H1 (cell line): ENCODE data around the gene C2orf42. TPM values are rescaled to one million over a fixed set of nuclear protein-coding genes. Genes with fewer than 3 reads are reported as not detected.

Source experiments
- CTCF ChIA-PET: fragments of 300-600 bp; sonication (Branson Sonifier 250); formaldehyde crosslinking; loops from one replicate; lab custom pipeline; 2021; ENCODE audit not compliant: partially characterized antibody; lab: Charles Lee
- POLR2A ChIA-PET: fragments of 300-600 bp; sonication (Branson Sonifier 250); formaldehyde crosslinking; loops from one replicate; lab custom pipeline; 2021; ENCODE audit warnings: inconsistent platforms; ENCODE audit not compliant: partially characterized antibody; lab: Charles Lee
- DNase-seq, 2 experiments: peaks; one replicate each; pipeline versions ENCODE4 v3.0.0 to v3.0.0-alpha.2; 2010 to 2022; ENCODE audit warnings: low spot score in 2 of 2, low read depth in 1 of 2, mixed read lengths in 1 of 2
- FAIRE-seq: peaks from 2 replicates; lab custom pipeline; 2011; peaks lifted over from hg19 to GRCh38; lab: Jason Lieb, UNC
- H2AFZ ChIP-seq: 2 replicates; pipeline ENCODE4 v1.8.1; 2012; ENCODE audit warnings: low read length, inconsistent platforms
- H2AK5ac ChIP-seq: 2 replicates; pipeline ENCODE4 v1.6.1; 2013; ENCODE audit warnings: low read depth, low read length
- H2BK120ac ChIP-seq: replicated peaks from 2 replicates; pipeline ENCODE3; 2013; ENCODE audit warnings: low read depth, low read length, inconsistent platforms
- H2BK12ac ChIP-seq: 2 replicates; pipeline ENCODE4 v1.6.1; 2013; ENCODE audit warnings: low read depth, low read length
- H2BK15ac ChIP-seq: 2 replicates; pipeline ENCODE4 v1.6.1; 2013; ENCODE audit warnings: low read length
- H2BK20ac ChIP-seq: 2 replicates; pipeline ENCODE4 v1.6.1; 2013; ENCODE audit warnings: low read length
- H2BK5ac ChIP-seq: 2 replicates; pipeline ENCODE4 v1.6.1; 2013; ENCODE audit warnings: low read depth, low read length
- H3K14ac ChIP-seq: 2 replicates; pipeline ENCODE4 v1.6.1; 2013; ENCODE audit warnings: inconsistent platforms; ENCODE audit not compliant: insufficient read length
- H3K18ac ChIP-seq: 2 replicates; pipeline ENCODE4 v1.6.1; 2013; ENCODE audit warnings: low read length; ENCODE audit errors: extremely low read depth
- H3K23ac ChIP-seq: 2 replicates; pipeline ENCODE4 v1.6.1; 2013; ENCODE audit warnings: inconsistent platforms; ENCODE audit not compliant: insufficient read length
- H3K23me2 ChIP-seq: 2 replicates; pipeline ENCODE4 v1.6.1; 2013; ENCODE audit warnings: low read depth, low read length
- H3K27ac ChIP-seq: 2 replicates; pipeline ENCODE4 v1.6.1; 2011; ENCODE audit warnings: low read depth, low read length, inconsistent platforms
- H3K27me3 ChIP-seq, 4 experiments: replicated peaks in 1 of 4; 1 replicate in 1 of 4; 2 replicates in 3 of 4; pipeline versions ENCODE4 v1.6.1 to v1.8.1; 2011 to 2013; ENCODE audit warnings: low read length in 3 of 4, mild to moderate bottlenecking in 3 of 4, inconsistent platforms in 2 of 4, mixed read lengths in 2 of 4, moderate library complexity in 1 of 4; ENCODE audit not compliant: control insufficient read depth in 3 of 4, insufficient read depth in 3 of 4; ENCODE audit errors: extremely low read depth in 1 of 4
- H3K36me3 ChIP-seq, 4 experiments: 2 replicates each; pipeline versions ENCODE4 v1.6.1 to v1.8.1; 2011 to 2013; ENCODE audit warnings: mild to moderate bottlenecking in 4 of 4, low read length in 3 of 4, moderate library complexity in 2 of 4, control low read depth in 1 of 4, inconsistent platforms in 1 of 4; ENCODE audit not compliant: insufficient read depth in 4 of 4, control insufficient read depth in 2 of 4
- H3K4ac ChIP-seq: replicated peaks from 2 replicates; pipeline ENCODE3; 2013; ENCODE audit warnings: low read length, low read depth, mixed read lengths, inconsistent platforms; ENCODE audit not compliant: insufficient read length
- H3K4me1 ChIP-seq, 4 experiments: replicated peaks in 1 of 4; 1 replicate in 1 of 4; 2 replicates in 3 of 4; pipeline versions ENCODE4 v1.6.1 to v1.8.1; 2011 to 2013; ENCODE audit warnings: low read length in 3 of 4, inconsistent platforms in 2 of 4, mixed read lengths in 1 of 4; ENCODE audit not compliant: insufficient read depth in 4 of 4, control insufficient read depth in 3 of 4
- H3K4me2 ChIP-seq, 2 experiments: 2 replicates each; pipeline versions ENCODE4 v1.6.1 to v1.8.1; 2011 to 2013; ENCODE audit warnings: low read depth in 2 of 2, low read length in 2 of 2, control low read depth in 1 of 2, inconsistent platforms in 1 of 2, mild to moderate bottlenecking in 1 of 2; ENCODE audit not compliant: insufficient read depth in 1 of 2
- H3K4me3 ChIP-seq, 4 experiments: fragments of 200-600, 300-600 bp in 1 of 4; sonication (generic), shearing (Covaris generic), sonication (Bioruptor Twin) in 1 of 4; 2 replicates each; pipeline versions ENCODE4 v1.5.1 to v1.8.1; 2011 to 2016; ENCODE audit warnings: low read length in 4 of 4, low read depth in 3 of 4, control low read depth in 2 of 4, inconsistent platforms in 2 of 4, mild to moderate bottlenecking in 2 of 4, mixed read lengths in 1 of 4, moderate library complexity in 1 of 4; ENCODE audit not compliant: insufficient read depth in 2 of 4; ENCODE audit errors: extremely low read depth in 1 of 4
- H3K56ac ChIP-seq: replicated peaks from 2 replicates; pipeline ENCODE3; 2013; ENCODE audit warnings: low read depth, mild to moderate bottlenecking, mixed read lengths, low read length, inconsistent platforms; ENCODE audit not compliant: insufficient read length
- H3K79me1 ChIP-seq: 2 replicates; pipeline ENCODE4 v1.6.1; 2013; ENCODE audit warnings: low read depth, low read length, control low read depth
- H3K79me2 ChIP-seq, 2 experiments: 2 replicates each; pipeline versions ENCODE4 v1.6.1 to v1.8.1; 2012 to 2013; ENCODE audit warnings: low read length in 2 of 2, mild to moderate bottlenecking in 2 of 2, inconsistent platforms in 1 of 2; ENCODE audit not compliant: insufficient read depth in 2 of 2, control insufficient read depth in 1 of 2
- H3K9ac ChIP-seq, 4 experiments: replicated peaks in 1 of 4; 1 replicate in 1 of 4; 2 replicates in 3 of 4; pipeline versions ENCODE4 v1.6.1 to v1.8.1; 2011 to 2013; ENCODE audit warnings: low read depth in 3 of 4, low read length in 3 of 4, control low read depth in 2 of 4, mild to moderate bottlenecking in 2 of 4, moderate library complexity in 2 of 4, inconsistent platforms in 1 of 4; ENCODE audit errors: extremely low read depth in 1 of 4
- H3K9me3 ChIP-seq, 2 experiments: 2 replicates each; pipeline versions ENCODE4 v1.6.1 to v1.8.1; 2012 to 2013; ENCODE audit warnings: mild to moderate bottlenecking in 2 of 2, moderate library complexity in 2 of 2, control low read depth in 1 of 2, inconsistent platforms in 1 of 2, low read depth in 1 of 2, low read length in 1 of 2, mixed read lengths in 1 of 2; ENCODE audit not compliant: insufficient read depth in 2 of 2
- H4K20me1 ChIP-seq, 2 experiments: replicated peaks in 1 of 2; 2 replicates each; pipeline versions ENCODE3 to v1.8.1; 2011 to 2013; ENCODE audit warnings: inconsistent platforms in 2 of 2, low read length in 2 of 2, mild to moderate bottlenecking in 1 of 2; ENCODE audit not compliant: insufficient read depth in 2 of 2, control insufficient read depth in 1 of 2
- H4K5ac ChIP-seq: 2 replicates; pipeline ENCODE4 v1.6.1; 2013; ENCODE audit warnings: low read length, low read depth, mixed read lengths, inconsistent platforms; ENCODE audit not compliant: insufficient read length
- H4K8ac ChIP-seq: 2 replicates; pipeline ENCODE4 v1.8.0; 2013; ENCODE audit warnings: mild to moderate bottlenecking, moderate library complexity, low read length, inconsistent platforms; ENCODE audit not compliant: insufficient read depth; ENCODE audit errors: extremely low read depth
- H4K91ac ChIP-seq: replicated peaks from 2 replicates; pipeline ENCODE3; 2013; ENCODE audit warnings: low read length, mixed read lengths, inconsistent platforms; ENCODE audit not compliant: insufficient read length
- ATF2 ChIP-seq: IDR thresholded peaks from 2 replicates; pipeline ENCODE4 v1.6.1; 2012; ENCODE audit warnings: low read length, inconsistent platforms
- EGR1 ChIP-seq: IDR thresholded peaks from 2 replicates; pipeline ENCODE4 v1.6.1; 2011; ENCODE audit warnings: low read depth, low read length, borderline replicate concordance
- GABPA ChIP-seq: IDR thresholded peaks from 2 replicates; pipeline ENCODE4 v1.6.1; 2011; ENCODE audit warnings: mild to moderate bottlenecking, low read length, moderate library complexity, borderline replicate concordance; ENCODE audit not compliant: insufficient read depth
- JUN ChIP-seq: IDR thresholded peaks from 2 replicates; pipeline ENCODE4 v1.6.1; 2011; ENCODE audit warnings: low read depth, mild to moderate bottlenecking, improper control_type of control experiment, low read length
- JUND ChIP-seq: IDR thresholded peaks from 2 replicates; pipeline ENCODE4 v1.6.1; 2011; ENCODE audit warnings: mild to moderate bottlenecking, improper control_type of control experiment, low read length
- KDM4A ChIP-seq: IDR thresholded peaks from one replicate; pipeline ENCODE4 v1.7.1; 2012; ENCODE audit warnings: low read depth, mild to moderate bottlenecking, moderate library complexity, low read length, inconsistent platforms; ENCODE audit not compliant: severe bottlenecking
- POLR2AphosphoS5 ChIP-seq: IDR thresholded peaks from 2 replicates; pipeline ENCODE4 v1.6.1; 2011; ENCODE audit warnings: low read depth, low read length
- RFX5 ChIP-seq: IDR thresholded peaks from 2 replicates; pipeline ENCODE4 v1.6.1; 2011; ENCODE audit warnings: low read depth, low read length, improper control_type of control experiment, borderline replicate concordance
- RNF2 ChIP-seq: fragments of 200-900, 300-1000 bp; sonication (generic); IDR thresholded peaks from 2 replicates; pipeline ENCODE4 v1.7.1; 2016; ENCODE audit warnings: borderline replicate concordance, low read depth, mild to moderate bottlenecking, antibody characterized with exemption, low read length; ENCODE audit not compliant: poor library complexity, severe bottlenecking; ENCODE audit errors: missing control alignments
- SP1 ChIP-seq: IDR thresholded peaks from 2 replicates; pipeline ENCODE4 v1.6.1; 2011; ENCODE audit warnings: low read depth, low read length
- SP4 ChIP-seq: IDR thresholded peaks from 2 replicates; pipeline ENCODE4 v1.6.1; 2012; ENCODE audit warnings: low read length, inconsistent platforms
- TAF7 ChIP-seq: optimal IDR thresholded peaks from 2 replicates; pipeline ENCODE3; 2011; ENCODE audit warnings: low read depth, mild to moderate bottlenecking, inconsistent platforms, low read length, moderate library complexity, borderline replicate concordance
- WGBS, 2 experiments: shearing (Covaris generic) in 1 of 2; methylation state at CpG; one replicate each; pipeline versions ENCODE4 v1.1.6 to v1.1.7; 2013 to 2015; ENCODE audit warnings: low lambda C conversion rate in 2 of 2, mixed read lengths in 2 of 2, inconsistent platforms in 1 of 2, low coverage in 1 of 2, missing lambda C conversion rate in 1 of 2; ENCODE audit not compliant: insufficient replicate concordance in 2 of 2, insufficient coverage in 1 of 2, insufficient read length in 1 of 2; ENCODE audit errors: extremely low coverage in 1 of 2, missing lambda C conversion rate in 1 of 2; 5-methylcytosine and 5-hydroxymethylcytosine counted together
- polyA plus RNA-seq, 7 experiments: library from polyadenylated mRNA; depleted of rRNA in 3 of 7; stranded (reverse) in 5 of 7; unstranded in 2 of 7; fragments of >200 nt in 5 of 7; fragments of 200-250 nt in 2 of 7; gene quantifications; 1 replicate in 5 of 7; 2 replicates in 1 of 7; 4 replicates in 1 of 7; pipeline versions ENCODE4 v1.2.1 to v1.2.3, GENCODE V29; 2011 to 2013; ENCODE audit warnings: missing spikeins in 2 of 7, mixed read lengths in 2 of 7
- total RNA-seq: library from RNA; stranded (reverse); fragmentation: NEBNext Ultra II Directional; extraction: Animal tissue kit (Norgen Biotek cat#: 25700); gene quantifications from 2 replicates; pipeline ENCODE4 v1.2.1, GENCODE V29; 2021

Gene C2orf42
- total and polyA plus RNA-seq, 2 of the 8 experiments (the other 6 are each of a cell fraction or from before 2014, with no cell fraction given) = 3.9 to 10.7 TPM

DNA sequence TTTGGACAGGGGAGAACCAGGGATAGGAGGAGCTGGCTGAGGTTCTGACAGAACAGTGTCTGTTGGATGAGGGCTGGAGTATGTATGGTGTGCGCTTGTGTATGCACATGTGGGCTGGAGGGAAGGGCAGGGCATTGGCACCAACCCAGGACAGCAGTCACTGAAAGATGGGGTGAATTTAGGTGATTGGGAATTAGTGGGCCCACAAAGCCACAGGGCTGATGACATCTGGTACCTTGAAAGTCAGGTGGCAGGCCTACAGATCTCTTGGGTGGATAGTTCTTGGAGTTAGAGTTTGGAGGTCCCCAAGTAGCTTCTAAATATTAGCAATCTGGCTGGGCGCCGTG lies 45.7 kb downstream of the C2orf42 start:
- Histone ChIP-seq H4K20me1 (no peaks in the 10 kb centered on the region), H2AK5ac (no peak overlapping the region), H3K27me3 (no peaks in the 10 kb centered on the region), H3K27ac (no peak overlapping the region), H3K23me2 (peaks cover 8% of the 10 kb centered on the region), H2AFZ (no peak overlapping the region), H3K79me1 (no peaks in the 10 kb centered on the region), H4K5ac (no peak overlapping the region), H3K4ac (no peak overlapping the region), H4K8ac (no peak overlapping the region), H2BK15ac (no peak overlapping the region), H3K36me3 (peaks cover 0 to 4% (median 2%) of the 10 kb centered on the region in 4 experiments; a peak in 2 of 8 replicates), H2BK12ac (peak overlapping the region; percentile 68; the same call in 1 of the 2 replicates), H3K4me3 (no peak overlapping the region), H2BK20ac (peak overlapping the region; percentile 95; the same call in 1 of the 2 replicates), H3K23ac (no peak overlapping the region), H3K14ac (no peak overlapping the region), H3K9me3 (no peaks in the 10 kb centered on the region), H4K91ac (no peak overlapping the region), H3K9ac (no peak overlapping the region), H2BK120ac (no peak overlapping the region), H3K4me1 (peaks cover 19 to 23% (median 19%) of the 10 kb centered on the region in 4 experiments), H3K4me2 (no peak overlapping the region), H3K18ac (no peak overlapping the region; the same call in 1 of the 2 replicates), H3K56ac (no peak overlapping the region), H2BK5ac (no peak overlapping the region), H3K79me2 (no peaks in the 10 kb centered on the region)
- CTCF ChIA-PET = interaction anchor here (0.6 to 3.8 kb wide), 4 partner anchors 85 to 336 kb away, joined by 3 to 17 read pairs (median 4); no protein-coding TSS in a partner anchor
- DNase-seq = no peak
- 85% methylated on average over 3 of the region's 3 CpGs; no CpG with 5 or more reads in 1 of the 2 experiments for WGBS, 2 experiments
- POLR2A ChIA-PET = interaction anchor here (1.2 to 51.3 kb wide), 5 partner anchors 12 to 231 kb away, joined by 4 to 1553 read pairs (median 73); partner anchors contain the start of genes MXD1 and PCBP1
- FAIRE-seq = no peak
- TF ChIP-seq JUND = no peak
- no peak for TF ChIP-seq JUN
- no peak for TF ChIP-seq ATF2
- TF ChIP-seq EGR1 = no peak
- no peak for TF ChIP-seq RNF2
- no peak for TF ChIP-seq GABPA
- TF ChIP-seq TAF7 = no peak
- TF ChIP-seq SP4 = no peak
- TF ChIP-seq KDM4A = no peak
- TF ChIP-seq SP1 = no peak
- no peak for TF ChIP-seq RFX5
- TF ChIP-seq POLR2AphosphoS5 = no peak
